WTC11 (cell line): Measurements from ENCODE around the gene KDM2B.

ENCODE experiments used
- TCF7 ChIP-seq: sonication (generic); formaldehyde crosslinking; IDR thresholded peaks from 2 replicates; pipeline ENCODE4 v1.8.0; 2022; ENCODE audit warnings: mild to moderate bottlenecking, low read depth, missing genetic modification reagents, moderate library complexity
- TF ChIP-seq, protein P1 (sequence below): fragments of 200-600 bp; IDR thresholded peaks from 2 replicates; pipeline ENCODE4 v1.8.0; 2022; ENCODE audit warnings: antibody characterized with exemption

DNA sequence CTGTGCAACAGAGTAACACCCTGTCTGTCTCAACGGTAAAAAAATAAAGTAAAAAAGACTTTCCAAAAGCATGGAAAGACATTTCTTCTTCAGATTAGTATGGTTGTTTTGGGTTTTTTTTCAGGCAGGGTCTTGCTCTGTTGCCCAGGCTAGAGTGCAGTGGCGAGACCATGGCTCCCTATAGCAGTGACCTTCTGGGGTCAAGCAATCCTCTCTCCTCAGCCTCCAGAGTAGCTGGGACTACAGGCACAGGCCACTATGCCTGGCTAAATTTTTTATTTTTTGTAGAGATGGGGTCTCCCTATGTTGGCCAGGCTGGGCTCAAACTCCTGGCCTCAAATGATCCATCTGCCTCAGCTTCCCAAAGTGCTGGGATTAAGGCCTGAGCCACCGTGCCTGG, 72.8 kb downstream of the KDM2B start:
- TF ChIP-seq, protein P1, sequence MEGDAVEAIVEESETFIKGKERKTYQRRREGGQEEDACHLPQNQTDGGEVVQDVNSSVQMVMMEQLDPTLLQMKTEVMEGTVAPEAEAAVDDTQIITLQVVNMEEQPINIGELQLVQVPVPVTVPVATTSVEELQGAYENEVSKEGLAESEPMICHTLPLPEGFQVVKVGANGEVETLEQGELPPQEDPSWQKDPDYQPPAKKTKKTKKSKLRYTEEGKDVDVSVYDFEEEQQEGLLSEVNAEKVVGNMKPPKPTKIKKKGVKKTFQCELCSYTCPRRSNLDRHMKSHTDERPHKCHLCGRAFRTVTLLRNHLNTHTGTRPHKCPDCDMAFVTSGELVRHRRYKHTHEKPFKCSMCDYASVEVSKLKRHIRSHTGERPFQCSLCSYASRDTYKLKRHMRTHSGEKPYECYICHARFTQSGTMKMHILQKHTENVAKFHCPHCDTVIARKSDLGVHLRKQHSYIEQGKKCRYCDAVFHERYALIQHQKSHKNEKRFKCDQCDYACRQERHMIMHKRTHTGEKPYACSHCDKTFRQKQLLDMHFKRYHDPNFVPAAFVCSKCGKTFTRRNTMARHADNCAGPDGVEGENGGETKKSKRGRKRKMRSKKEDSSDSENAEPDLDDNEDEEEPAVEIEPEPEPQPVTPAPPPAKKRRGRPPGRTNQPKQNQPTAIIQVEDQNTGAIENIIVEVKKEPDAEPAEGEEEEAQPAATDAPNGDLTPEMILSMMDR, result no peak
- no peak for TF ChIP-seq TCF7 (CRISPR knock-in tag)
